Ascending aorta (tissue), 2 donors: ENCODE data around the gene FMN1. TPM values are rescaled to one million over a fixed set of nuclear protein-coding genes. Genes with fewer than 3 reads are reported as not detected.

Experiments used
- DNase-seq, 2 donors: peaks; one replicate each; pipeline ENCODE4 v3.0.0-alpha.2; 2019; ENCODE audit warnings: low spot score in 2 of 2
- H3K27ac ChIP-seq, 2 donors: fragments of 200-600 bp; sonication (generic); one replicate each; pipeline ENCODE4 v1.5.1; 2016 to 2017; ENCODE audit warnings: mild to moderate bottlenecking in 1 of 2
- H3K27me3 ChIP-seq: fragments of 200-600 bp; sonication (generic); one replicate; pipeline ENCODE4 v1.5.1; 2017
- H3K36me3 ChIP-seq, 2 donors: fragments of 200-600 bp; sonication (generic); one replicate each; pipeline ENCODE4 v1.5.1; 2016
- H3K4me1 ChIP-seq, 2 donors: fragments of 200-600 bp; sonication (generic); one replicate each; pipeline ENCODE4 v1.5.1; 2016 to 2017; ENCODE audit warnings: mild to moderate bottlenecking in 1 of 2
- H3K4me3 ChIP-seq, 2 donors: fragments of 200-600 bp; sonication (generic); one replicate each; pipeline ENCODE4 v1.5.1; 2016 to 2017; ENCODE audit warnings: mild to moderate bottlenecking in 1 of 2
- H3K9me3 ChIP-seq, 2 donors: fragments of 200-600 bp; sonication (generic); one replicate each; pipeline ENCODE4 v1.5.1; 2016
- CTCF ChIP-seq, 3 experiments: fragments of 200-600 bp in 2 of 3; fragments of 450-650 bp in 1 of 3; sonication (generic) in 2 of 3; IDR thresholded peaks; one replicate each; pipeline ENCODE4 v1.5.1; 2016 to 2019; ENCODE audit warnings: antibody characterized with exemption in 3 of 3, mild to moderate bottlenecking in 1 of 3, moderate library complexity in 1 of 3
- intact Hi-C: fragments of 100-400 bp; cut with DNase I; formaldehyde crosslinking; loops from one replicate; pipeline ENCODE4 v1.15.1; 2023
- total RNA-seq: library from RNA; depleted of rRNA; stranded (reverse); fragments of >200 nt; gene quantifications from one replicate; pipeline ENCODE4 v1.1.0, GENCODE V29; 2016

FMN1 gene
- total RNA-seq, 1 donor from 2014 or later: 4.3 TPM

GRCh38 chr15:33099739-33100138, 94.8 kb downstream of the FMN1 start:
- no peak for DNase-seq
- Histone ChIP-seq H3K9me3 (no peaks in the 10 kb centered on the region), H3K27me3 (no peaks in the 10 kb centered on the region), H3K27ac (no peak overlapping the region), H3K36me3 (no peaks in the 10 kb centered on the region), H3K4me1 (no peaks in the 10 kb centered on the region), H3K4me3 (no peak overlapping the region)
- intact Hi-C loops: no loop called here
- no peak for TF ChIP-seq CTCF (IDR thresholded peaks at IDR 0.05)

GRCh38 chr15:33099213-33099612, 95.3 kb downstream of the FMN1 start:
- no peaks in the 10 kb centered on the region for H3K27me3 ChIP-seq
- no peaks in the 10 kb centered on the region for H3K36me3 ChIP-seq
- no peak overlapping the region for H3K4me3 ChIP-seq
- H3K4me1 ChIP-seq: no peaks in the 10 kb centered on the region
- intact Hi-C loops: no loop called here
- H3K9me3 ChIP-seq: no peaks in the 10 kb centered on the region
- no peak overlapping the region for H3K27ac ChIP-seq
- TF ChIP-seq CTCF (IDR thresholded peaks at IDR 0.05): no peak
- DNase-seq: no peak

GRCh38 chr15:33098094-33099058, 96.1 kb downstream of the FMN1 start:
- intact Hi-C loops: no loop called here
- H3K36me3 ChIP-seq: no peaks in the 10 kb centered on the region
- H3K27me3 ChIP-seq: no peaks in the 10 kb centered on the region
- no peak for TF ChIP-seq CTCF (IDR thresholded peaks at IDR 0.05)
- H3K27ac ChIP-seq: no peak overlapping the region
- H3K4me3 ChIP-seq: no peak overlapping the region
- no peaks in the 10 kb centered on the region for H3K4me1 ChIP-seq
- no peak for DNase-seq
- no peaks in the 10 kb centered on the region for H3K9me3 ChIP-seq

GRCh38 chr15:33096134-33096533, 98.4 kb downstream of the FMN1 start:
- no peaks in the 10 kb centered on the region for H3K4me1 ChIP-seq
- no peaks in the 10 kb centered on the region for H3K9me3 ChIP-seq
- no peak for TF ChIP-seq CTCF (IDR thresholded peaks at IDR 0.05)
- intact Hi-C loops: no loop called here
- DNase-seq: no peak
- H3K27me3 ChIP-seq: no peaks in the 10 kb centered on the region
- no peaks in the 10 kb centered on the region for H3K36me3 ChIP-seq
- no peak overlapping the region for H3K27ac ChIP-seq
- H3K4me3 ChIP-seq: no peak overlapping the region

GRCh38 chr15:33095641-33096040, 98.9 kb downstream of the FMN1 start:
- Histone ChIP-seq H3K27me3 (no peaks in the 10 kb centered on the region), H3K36me3 (no peaks in the 10 kb centered on the region), H3K9me3 (no peaks in the 10 kb centered on the region), H3K27ac (no peak overlapping the region), H3K4me3 (no peak overlapping the region), H3K4me1 (no peaks in the 10 kb centered on the region)
- intact Hi-C loops: no loop called here
- TF ChIP-seq CTCF (IDR thresholded peaks at IDR 0.05): no peak
- DNase-seq: no peak
